ENCODE measurements around the gene RASSF3.

DNA sequence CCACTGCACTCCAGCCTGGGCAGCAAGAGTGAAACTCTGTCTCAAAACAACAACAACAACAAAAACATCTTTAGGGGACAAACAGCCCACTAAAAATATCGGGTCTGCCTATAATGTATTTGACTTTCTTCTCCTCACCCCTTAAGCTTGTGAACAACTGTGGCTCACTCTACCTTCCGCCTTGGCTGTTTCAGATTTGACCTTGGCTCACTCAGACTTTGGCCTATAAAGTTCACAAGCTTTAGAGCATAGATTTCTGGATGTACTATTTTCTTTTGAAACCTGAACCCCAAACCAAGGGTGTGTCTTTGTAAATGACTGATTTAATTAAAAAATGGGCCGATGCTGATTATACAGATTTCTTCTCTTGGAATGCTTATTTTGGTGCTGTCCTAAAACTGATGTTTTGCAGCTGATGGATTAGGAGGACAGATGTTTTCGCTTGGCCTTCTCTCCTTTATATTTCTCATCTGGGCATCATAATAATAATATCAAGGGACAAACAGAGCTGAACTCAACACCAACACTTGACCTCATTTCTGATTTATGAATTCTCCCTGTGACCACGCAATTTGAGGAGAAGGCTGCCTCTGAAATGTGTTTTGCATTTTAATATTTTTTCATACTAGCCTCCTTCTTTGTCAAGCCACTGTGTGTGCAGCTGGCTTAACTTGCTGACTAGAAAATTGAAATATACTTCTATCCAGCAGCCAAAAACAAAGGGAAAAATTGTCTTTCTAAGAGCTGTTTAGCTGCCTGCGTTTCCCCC is 40.2 kb upstream of the RASSF3 start:
- TF ChIP-seq, protein P1, sequence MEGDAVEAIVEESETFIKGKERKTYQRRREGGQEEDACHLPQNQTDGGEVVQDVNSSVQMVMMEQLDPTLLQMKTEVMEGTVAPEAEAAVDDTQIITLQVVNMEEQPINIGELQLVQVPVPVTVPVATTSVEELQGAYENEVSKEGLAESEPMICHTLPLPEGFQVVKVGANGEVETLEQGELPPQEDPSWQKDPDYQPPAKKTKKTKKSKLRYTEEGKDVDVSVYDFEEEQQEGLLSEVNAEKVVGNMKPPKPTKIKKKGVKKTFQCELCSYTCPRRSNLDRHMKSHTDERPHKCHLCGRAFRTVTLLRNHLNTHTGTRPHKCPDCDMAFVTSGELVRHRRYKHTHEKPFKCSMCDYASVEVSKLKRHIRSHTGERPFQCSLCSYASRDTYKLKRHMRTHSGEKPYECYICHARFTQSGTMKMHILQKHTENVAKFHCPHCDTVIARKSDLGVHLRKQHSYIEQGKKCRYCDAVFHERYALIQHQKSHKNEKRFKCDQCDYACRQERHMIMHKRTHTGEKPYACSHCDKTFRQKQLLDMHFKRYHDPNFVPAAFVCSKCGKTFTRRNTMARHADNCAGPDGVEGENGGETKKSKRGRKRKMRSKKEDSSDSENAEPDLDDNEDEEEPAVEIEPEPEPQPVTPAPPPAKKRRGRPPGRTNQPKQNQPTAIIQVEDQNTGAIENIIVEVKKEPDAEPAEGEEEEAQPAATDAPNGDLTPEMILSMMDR (IDR thresholded peaks at IDR 0.05 in 4 of 5, conservative IDR thresholded peaks at IDR 0.05 in 1 of 5): no peak
- no peak for TF ChIP-seq POLR2A (IDR thresholded peaks at IDR 0.05)
